ENCODE data around the gene TMEM179B. TPM values are rescaled to one million over a fixed set of nuclear protein-coding genes. Genes with fewer than 3 reads are reported as not detected.

TMEM179B gene
- total and polyA plus RNA-seq, 2 of the 13 experiments (the other 11 are each of a cell fraction or from before 2014, with no cell fraction given): 24.8 to 25.7 TPM

DNA sequence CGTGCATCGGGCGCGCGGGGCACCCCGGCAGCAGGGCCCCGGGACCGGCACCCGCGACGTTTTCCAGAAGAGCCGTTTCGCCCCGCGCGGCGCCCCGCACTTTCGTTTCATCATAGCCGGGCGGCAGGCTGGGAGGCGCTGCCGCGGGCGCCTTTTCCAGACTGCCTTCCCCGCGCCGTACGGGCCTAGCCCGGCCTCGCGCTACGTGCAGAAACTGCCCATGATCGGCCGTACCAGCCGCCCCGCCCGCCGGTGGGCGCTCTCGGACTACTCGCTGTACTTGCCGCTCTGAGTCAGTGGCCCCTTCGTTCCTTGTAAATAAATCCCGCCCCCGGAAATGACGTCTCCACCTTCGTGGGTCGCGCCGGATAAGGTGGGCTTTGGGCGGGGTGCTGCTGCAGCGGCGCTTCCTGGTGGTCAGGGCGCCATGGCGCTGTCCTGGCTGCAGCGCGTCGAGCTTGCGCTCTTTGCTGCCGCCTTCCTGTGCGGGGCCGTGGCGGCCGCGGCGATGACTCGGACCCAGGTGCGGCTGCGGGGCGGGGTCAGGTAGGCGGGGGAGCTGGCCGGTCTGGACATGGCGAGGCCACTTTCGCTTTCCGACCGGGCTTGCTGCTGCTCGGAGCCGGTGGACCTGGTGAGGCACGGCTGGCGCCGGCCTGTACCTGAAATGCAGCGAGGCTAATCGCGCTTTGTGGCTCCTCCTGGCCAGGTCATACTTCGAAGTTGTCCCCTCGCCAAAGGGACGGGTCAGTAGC is at the start of gene TMEM179B (continued):
- peak; percentile 74 for TF ChIP-seq ZHX2 (IDR thresholded peaks at IDR 0.05; ENCODE audit: low read depth)
- TF ChIP-seq ZHX2 (CRISPR knock-in tag; IDR thresholded peaks at IDR 0.05; ENCODE audit: borderline replicate concordance): peak; percentile 82; the same call in 1 of the 2 replicates
- TF ChIP-seq KDM3A (CRISPR knock-in tag; IDR thresholded peaks at IDR 0.05; ENCODE audit: low read depth): peak; percentile 87
- no peak for TF ChIP-seq SRY (CRISPR knock-in tag; IDR thresholded peaks at IDR 0.05)
- no peak for TF ChIP-seq KIAA2018 (CRISPR knock-in tag; IDR thresholded peaks at IDR 0.05; ENCODE audit: borderline replicate concordance)
- TF ChIP-seq ZNF530 (CRISPR knock-in tag; IDR thresholded peaks at IDR 0.05; ENCODE audit: low read depth): no peak
- TF ChIP-seq EHMT2 (IDR thresholded peaks at IDR 0.05; ENCODE audit: borderline replicate concordance, low read depth, low read length): no peak
- TF ChIP-seq HINFP (CRISPR knock-in tag; IDR thresholded peaks at IDR 0.05; ENCODE audit: low read depth): peak; percentile 89
- 0 out of 2 replicates have a peak, but pooled peaks have one; percentile 61 for TF ChIP-seq TP53 (CRISPR knock-in tag; conservative IDR thresholded peaks at IDR 0.05)
- peak; percentile 94 for TF ChIP-seq ZNF556 (CRISPR knock-in tag; IDR thresholded peaks at IDR 0.05; ENCODE audit: borderline replicate concordance)
- 0 out of 2 replicates have a peak, but pooled peaks have one; percentile 26 for TF ChIP-seq RFX5 (IDR thresholded peaks at IDR 0.05; ENCODE audit: low read depth, low read length)
- TF ChIP-seq, protein P1, sequence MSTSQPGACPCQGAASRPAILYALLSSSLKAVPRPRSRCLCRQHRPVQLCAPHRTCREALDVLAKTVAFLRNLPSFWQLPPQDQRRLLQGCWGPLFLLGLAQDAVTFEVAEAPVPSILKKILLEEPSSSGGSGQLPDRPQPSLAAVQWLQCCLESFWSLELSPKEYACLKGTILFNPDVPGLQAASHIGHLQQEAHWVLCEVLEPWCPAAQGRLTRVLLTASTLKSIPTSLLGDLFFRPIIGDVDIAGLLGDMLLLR (CRISPR knock-in tag; IDR thresholded peaks at IDR 0.05): peak; percentile 58; the same call in 1 of the 2 replicates
